Glutamatergic neuron (in vitro differentiated cells): ENCODE measurements around the gene SH3BP1. TPM values are rescaled to one million over a fixed set of nuclear protein-coding genes. Genes with fewer than 3 reads are reported as not detected.

ENCODE experiments used
- DNase-seq: peaks from one replicate; pipeline ENCODE4 v3.0.0; 2022
- H3K27ac Mint-ChIP-seq: one replicate; pipeline ENCODE4 v1.8.0; 2020; ENCODE audit warnings: mild to moderate bottlenecking, mixed read lengths, inconsistent platforms; ENCODE audit not compliant: unreplicated experiment
- H3K27me3 Mint-ChIP-seq: one replicate; pipeline ENCODE4 v1.8.0; 2020; ENCODE audit warnings: mild to moderate bottlenecking, moderate library complexity, mixed read lengths, inconsistent platforms; ENCODE audit not compliant: unreplicated experiment
- H3K36me3 Mint-ChIP-seq: one replicate; pipeline ENCODE4 v1.8.0; 2020; ENCODE audit warnings: mild to moderate bottlenecking, mixed read lengths, inconsistent platforms; ENCODE audit not compliant: unreplicated experiment
- H3K4me1 Mint-ChIP-seq: one replicate; pipeline ENCODE4 v1.8.0; 2020; ENCODE audit warnings: mild to moderate bottlenecking, low read depth, mixed read lengths, inconsistent platforms; ENCODE audit not compliant: unreplicated experiment
- H3K4me3 Mint-ChIP-seq: one replicate; pipeline ENCODE4 v1.8.0; 2020; ENCODE audit warnings: mild to moderate bottlenecking, mixed read lengths, inconsistent platforms; ENCODE audit not compliant: unreplicated experiment
- H3K9me3 Mint-ChIP-seq: one replicate; pipeline ENCODE4 v1.8.0; 2020; ENCODE audit warnings: mild to moderate bottlenecking, moderate library complexity, mixed read lengths, inconsistent platforms; ENCODE audit not compliant: unreplicated experiment
- total RNA-seq: library from RNA; stranded (reverse); fragmentation: NEBNext Ultra II Directional; extraction: Animal tissue kit (Norgen Biotek cat#: 25700); gene quantifications from one replicate; pipeline ENCODE4 v1.2.1, GENCODE V29; 2021; ENCODE audit not compliant: unreplicated experiment
- TF ChIP-seq, protein P1 (sequence below): fragments of 200-600 bp; sonication (generic); IDR thresholded peaks from one replicate; pipeline ENCODE4 v1.5.0; 2021; ENCODE audit not compliant: partially characterized antibody, unreplicated experiment

SH3BP1 gene
- total RNA-seq, 1 donor from 2014 or later: 12.7 TPM

GRCh38 chr22:37657590-37658132 is 18.2 kb downstream of the SH3BP1 start:
- H3K36me3 Mint-ChIP-seq: no peaks in the 10 kb centered on the region
- DNase-seq: no peak
- H3K9me3 Mint-ChIP-seq: peaks cover 12% of the 10 kb centered on the region
- H3K4me1 Mint-ChIP-seq: peaks cover 26% of the 10 kb centered on the region
- TF ChIP-seq, protein P1, sequence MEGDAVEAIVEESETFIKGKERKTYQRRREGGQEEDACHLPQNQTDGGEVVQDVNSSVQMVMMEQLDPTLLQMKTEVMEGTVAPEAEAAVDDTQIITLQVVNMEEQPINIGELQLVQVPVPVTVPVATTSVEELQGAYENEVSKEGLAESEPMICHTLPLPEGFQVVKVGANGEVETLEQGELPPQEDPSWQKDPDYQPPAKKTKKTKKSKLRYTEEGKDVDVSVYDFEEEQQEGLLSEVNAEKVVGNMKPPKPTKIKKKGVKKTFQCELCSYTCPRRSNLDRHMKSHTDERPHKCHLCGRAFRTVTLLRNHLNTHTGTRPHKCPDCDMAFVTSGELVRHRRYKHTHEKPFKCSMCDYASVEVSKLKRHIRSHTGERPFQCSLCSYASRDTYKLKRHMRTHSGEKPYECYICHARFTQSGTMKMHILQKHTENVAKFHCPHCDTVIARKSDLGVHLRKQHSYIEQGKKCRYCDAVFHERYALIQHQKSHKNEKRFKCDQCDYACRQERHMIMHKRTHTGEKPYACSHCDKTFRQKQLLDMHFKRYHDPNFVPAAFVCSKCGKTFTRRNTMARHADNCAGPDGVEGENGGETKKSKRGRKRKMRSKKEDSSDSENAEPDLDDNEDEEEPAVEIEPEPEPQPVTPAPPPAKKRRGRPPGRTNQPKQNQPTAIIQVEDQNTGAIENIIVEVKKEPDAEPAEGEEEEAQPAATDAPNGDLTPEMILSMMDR: no peak
- peak overlapping the region; percentile 99 for H3K27ac Mint-ChIP-seq
- H3K27me3 Mint-ChIP-seq: peaks cover 14% of the 10 kb centered on the region
- peak overlapping the region; percentile 94 for H3K4me3 Mint-ChIP-seq

DNA sequence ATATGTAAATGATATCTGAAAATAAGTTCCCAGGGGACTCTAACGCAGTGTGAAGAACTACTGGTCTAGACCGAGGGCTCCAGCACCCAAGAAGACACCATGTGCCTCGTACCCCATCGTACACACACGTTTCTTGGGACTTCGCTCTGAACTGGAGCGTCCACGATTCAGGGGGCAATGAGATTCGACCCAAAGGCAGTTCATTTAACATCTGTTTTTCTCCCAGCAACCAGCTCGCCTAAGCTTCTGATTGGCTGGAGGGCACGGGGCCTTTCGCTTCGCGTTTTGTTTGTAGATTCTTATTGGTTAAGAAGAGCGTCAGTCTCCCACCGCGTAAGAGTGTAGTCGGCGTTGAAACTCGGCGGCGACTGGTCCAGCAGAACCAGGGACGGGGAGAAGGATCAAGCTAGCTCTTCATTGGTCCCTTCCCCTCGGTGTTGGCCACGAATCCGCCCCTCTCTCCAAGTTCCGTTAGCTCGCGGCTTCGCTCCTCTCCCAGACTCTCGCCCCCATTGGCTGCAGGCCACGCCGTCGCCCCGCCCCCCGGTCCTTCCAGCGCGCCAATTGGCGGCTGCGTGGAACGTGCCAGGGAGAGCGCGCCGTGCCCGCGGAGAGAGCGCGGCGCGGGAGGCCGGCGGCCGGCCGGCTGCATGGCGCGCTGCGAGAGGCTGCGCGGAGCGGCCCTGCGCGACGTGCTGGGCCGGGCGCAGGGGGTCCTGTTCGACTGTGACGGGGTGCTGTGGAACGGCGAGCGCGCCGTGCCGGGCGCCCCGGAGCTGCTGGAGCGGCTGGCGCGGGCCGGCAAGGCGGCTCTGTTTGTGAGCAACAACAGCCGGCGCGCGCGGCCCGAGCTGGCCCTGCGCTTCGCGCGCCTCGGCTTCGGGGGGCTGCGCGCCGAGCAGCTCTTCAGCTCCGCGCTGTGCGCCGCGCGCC is 18.9 kb downstream of the SH3BP1 start, which contains the start of gene PDXP:
PDXP (plus strand) TSS at position 591 of the 933 bp plus-strand sequence; CDS start at position 651, 60 bp downstream.
- no peaks in the 10 kb centered on the region for H3K36me3 Mint-ChIP-seq
- peaks cover 27% of the 10 kb centered on the region for H3K4me1 Mint-ChIP-seq
- TF ChIP-seq, protein P1: no peak
- DNase-seq: peak; percentile 99
- peaks cover 14% of the 10 kb centered on the region for H3K27me3 Mint-ChIP-seq
- H3K9me3 Mint-ChIP-seq: peaks cover 12% of the 10 kb centered on the region
- peak within 1 kb of the TSS; percentile 94 for H3K4me3 Mint-ChIP-seq
- H3K27ac Mint-ChIP-seq: peak within 1 kb of the TSS; percentile 100

- no peak for DNase-seq
- TF ChIP-seq, protein P1: no peak
- no peaks in the 10 kb centered on the region for H3K36me3 Mint-ChIP-seq
- H3K27ac Mint-ChIP-seq: peak overlapping the region; percentile 100
- H3K27me3 Mint-ChIP-seq: peaks cover 14% of the 10 kb centered on the region
- peaks cover 12% of the 10 kb centered on the region for H3K9me3 Mint-ChIP-seq
- peak overlapping the region; percentile 92 for H3K4me3 Mint-ChIP-seq
- H3K4me1 Mint-ChIP-seq: peaks cover 29% of the 10 kb centered on the region
These were observed 19.8 kb downstream of the SH3BP1 start for GRCh38 chr22:37659066-37659896.

- no peaks in the 10 kb centered on the region for H3K36me3 Mint-ChIP-seq
- DNase-seq: no peak
- H3K4me1 Mint-ChIP-seq: peaks cover 30% of the 10 kb centered on the region
- H3K4me3 Mint-ChIP-seq: peak overlapping the region; percentile 92
- H3K27ac Mint-ChIP-seq: peak overlapping the region; percentile 100
- peaks cover 14% of the 10 kb centered on the region for H3K27me3 Mint-ChIP-seq
- TF ChIP-seq, protein P1: no peak
- peaks cover 12% of the 10 kb centered on the region for H3K9me3 Mint-ChIP-seq
These were observed 20.6 kb downstream of the SH3BP1 start for GRCh38 chr22:37659897-37660708.
